GM18867 (cell line): ENCODE measurements around the gene UPF2.
"Not testable (repeated sequence)": the region's sequence is repeated elsewhere in the genome, so short reads cannot be mapped to it uniquely, and the experiment has no call there.

Source experiments
- ATAC-seq: cut with Tn5 transposase; IDR thresholded peaks from one replicate; pipeline ENCODE4 v1.9.1; 2021; ENCODE audit warnings: mild to moderate bottlenecking, moderate library complexity; ENCODE audit not compliant: unreplicated experiment

The UPF2 gene

GRCh38 chr10:11909618-11910017, 133.0 kb downstream of the UPF2 start:
- no peak for ATAC-seq

GRCh38 chr10:11908991-11909390, 133.6 kb downstream of the UPF2 start:
- no peak for ATAC-seq

- ATAC-seq = no peak
Observed at GRCh38 chr10:11908536-11908935, 134.1 kb downstream of the UPF2 start.

GRCh38 chr10:11907914-11908313, 134.7 kb downstream of the UPF2 start:
- ATAC-seq = no peak

GRCh38 chr10:11906714-11907113, 135.9 kb downstream of the UPF2 start:
- ATAC-seq = no peak

GRCh38 chr10:11902646-11903045, 140.0 kb downstream of the UPF2 start:
- ATAC-seq = no peak

- no peak for ATAC-seq
Observed at GRCh38 chr10:11901833-11902475, 140.7 kb downstream of the UPF2 start.

- no peak for ATAC-seq
Observed at GRCh38 chr10:11901454-11901832, 141.2 kb downstream of the UPF2 start.

- ATAC-seq = no peak
Observed at GRCh38 chr10:11901036-11901301, 141.6 kb downstream of the UPF2 start.

GRCh38 chr10:11899067-11899876, 143.3 kb downstream of the UPF2 start:
- no peak for ATAC-seq

GRCh38 chr10:11898372-11899066, 144.1 kb downstream of the UPF2 start:
- ATAC-seq = no peak

GRCh38 chr10:11898033-11898371, 144.6 kb downstream of the UPF2 start:
- ATAC-seq = no peak

- ATAC-seq = no peak
Observed at GRCh38 chr10:11896549-11897200, 145.9 kb downstream of the UPF2 start.

GRCh38 chr10:11895598-11895997, 147.0 kb downstream of the UPF2 start:
- no peak for ATAC-seq

- ATAC-seq = no peak
Observed at GRCh38 chr10:11895108-11895466, 147.5 kb downstream of the UPF2 start.

GRCh38 chr10:11894381-11895107, 148.1 kb downstream of the UPF2 start:
- no peak for ATAC-seq

- no peak for ATAC-seq
Observed at GRCh38 chr10:11893749-11894278, 148.8 kb downstream of the UPF2 start.

GRCh38 chr10:11891776-11892486, 150.7 kb downstream of the UPF2 start:
- ATAC-seq = no peak

- ATAC-seq = not testable (repeated sequence)
Observed at GRCh38 chr10:11889263-11889662, 153.3 kb downstream of the UPF2 start.
